ENCODE data around the gene C1orf122.

DNA sequence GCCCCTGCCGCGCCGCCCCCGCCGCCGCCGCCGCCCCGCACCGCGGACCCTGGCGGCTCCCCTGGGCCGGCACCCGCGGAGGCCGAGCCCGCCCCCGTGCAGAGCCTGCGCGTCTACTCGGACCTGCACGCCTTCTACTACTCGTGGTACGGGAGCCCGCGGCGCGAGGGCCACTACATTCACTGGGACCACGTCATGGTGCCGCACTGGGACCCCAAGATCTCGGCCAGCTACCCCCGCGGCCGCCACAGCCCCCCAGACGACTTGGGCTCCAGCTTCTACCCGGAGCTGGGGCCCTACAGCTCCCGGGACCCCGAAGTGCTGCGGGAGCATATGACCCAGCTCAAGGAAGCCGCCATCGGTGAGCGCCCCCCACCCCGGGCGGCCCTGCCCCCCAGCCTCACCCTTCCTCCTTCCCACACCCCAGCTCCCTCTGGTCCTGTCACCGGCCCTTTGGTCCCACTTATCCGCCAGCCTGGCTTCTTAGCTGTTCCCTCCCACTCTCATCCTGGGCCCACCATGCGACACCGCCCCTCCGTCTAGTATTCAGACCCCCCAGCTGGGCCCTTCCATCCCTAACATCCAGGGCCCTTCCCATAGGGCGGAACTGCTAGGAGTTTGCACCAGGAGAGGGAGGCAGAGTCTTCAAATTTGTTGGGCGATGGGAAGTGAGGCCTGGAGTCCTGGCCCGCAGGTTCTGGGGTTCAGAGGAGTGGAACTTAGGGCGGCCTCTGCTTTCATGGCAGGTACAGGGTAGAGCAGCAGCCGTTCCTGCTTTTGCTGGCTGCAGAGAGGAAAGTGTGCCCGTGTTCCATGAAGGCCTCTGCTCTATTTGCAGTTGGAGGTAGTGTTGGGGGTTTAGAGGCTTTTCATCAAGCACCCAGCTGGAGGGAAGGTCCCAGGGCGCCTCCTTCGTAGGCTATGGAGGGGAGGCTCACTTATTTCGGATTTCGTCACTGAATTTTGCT is 12.9 kb upstream of the C1orf122 start:
- TF ChIP-seq CTCF (IDR thresholded peaks at IDR 0.05; ENCODE audit: insufficient read depth, low read length, poor library complexity, severe bottlenecking) (no peak), EZH2phosphoT487 (conservative IDR thresholded peaks at IDR 0.05; ENCODE audit: low read length) (no peak)

Measured in SU-DHL-6 (cell line).